GM12878 (cell line): ENCODE measurements around the gene FANK1. TPM values are rescaled to one million over a fixed set of nuclear protein-coding genes. Genes with fewer than 3 reads are reported as not detected.

ENCODE experiments used
- ATAC-seq: fragments of 200-7000 bp; cut with Tn5 transposase; 3 replicates; pipeline ENCODE4 v1.9.1; 2020; ENCODE audit warnings: mild to moderate bottlenecking, moderate library complexity
- BruUV-seq: library from RNA; stranded (reverse); fragments of 400-500 nt; replicated peaks from 2 replicates; lab custom pipeline; 2021; lab: Mats Ljungman, UMichigan
- CTCF ChIA-PET: fragments of 300-600 bp; sonication (Branson Sonifier 250); formaldehyde crosslinking; extraction: SDS; loops from one replicate; lab custom pipeline; 2021; ENCODE audit warnings: inconsistent platforms; lab: Yijun Ruan, JAX
- POLR2A ChIA-PET: fragments of 350-600 bp; formaldehyde crosslinking; extraction: SDS; loops from one replicate; lab custom pipeline; 2021; ENCODE audit warnings: inconsistent platforms; lab: Charles Lee
- RAD21 ChIA-PET: fragments of 300-600 bp; sonication (Branson Sonifier 250); formaldehyde crosslinking; loops from one replicate; lab custom pipeline; 2023; ENCODE audit warnings: antibody characterized with exemption; ENCODE audit not compliant: unreplicated experiment; lab: Charles Lee
- SMC1A ChIA-PET: fragments of 300-600 bp; sonication (Branson Sonifier 250); formaldehyde crosslinking; loops from one replicate; lab custom pipeline; 2023; ENCODE audit not compliant: unreplicated experiment, uncharacterized antibody; lab: Charles Lee
- DNase-seq: peaks from one replicate; pipeline ENCODE4 v3.0.0-alpha.2; 2011; ENCODE audit warnings: low read depth, low spot score
- FAIRE-seq: peaks from 3 replicates; lab custom pipeline; 2011; peaks lifted over from hg19 to GRCh38; lab: Jason Lieb, UNC
- H2AFZ ChIP-seq: 2 replicates; pipeline ENCODE4 v1.6.0; 2011; ENCODE audit warnings: low read depth, low read length, control low read depth; ENCODE audit not compliant: control insufficient read depth
- H3K27ac ChIP-seq: 2 replicates; pipeline ENCODE4 v1.5.1; 2011; ENCODE audit warnings: control low read depth; ENCODE audit not compliant: control insufficient read depth, insufficient read depth
- H3K27me3 ChIP-seq, 2 experiments: replicated peaks in 1 of 2; 2 replicates each; pipeline versions ENCODE4 v1.6.0 to v1.6.1; 2011; ENCODE audit warnings: low read length in 1 of 2; ENCODE audit not compliant: control insufficient read depth in 2 of 2, insufficient read depth in 2 of 2
- H3K36me3 ChIP-seq, 2 experiments: 2 replicates each; pipeline ENCODE4 v1.5.1; 2011; ENCODE audit warnings: low read length in 1 of 2; ENCODE audit not compliant: control insufficient read depth in 2 of 2, insufficient read depth in 2 of 2
- H3K4me1 ChIP-seq: 2 replicates; pipeline ENCODE4 v1.6.1; 2011; ENCODE audit warnings: mild to moderate bottlenecking, low read length, moderate library complexity, mixed read lengths; ENCODE audit not compliant: control insufficient read depth, insufficient read depth
- H3K4me2 ChIP-seq: 2 replicates; pipeline ENCODE4 v1.6.0; 2011; ENCODE audit warnings: control low read depth; ENCODE audit not compliant: control insufficient read depth, insufficient read depth
- H3K4me3 ChIP-seq: fragments of 200-600 bp; sonication (generic); 2 replicates; pipeline ENCODE4 v1.5.1; 2016
- H3K79me2 ChIP-seq: 2 replicates; pipeline ENCODE4 v1.6.0; 2011; ENCODE audit warnings: low read length; ENCODE audit not compliant: control insufficient read depth, insufficient read depth
- H3K9ac ChIP-seq: 2 replicates; pipeline ENCODE4 v1.8.0; 2011; ENCODE audit warnings: low read length, control low read depth, mixed read lengths; ENCODE audit not compliant: control insufficient read depth, insufficient read depth
- H3K9me3 ChIP-seq: replicated peaks from 3 replicates; pipeline ENCODE4 v1.5.1; 2011; ENCODE audit warnings: mild to moderate bottlenecking, low read length; ENCODE audit not compliant: control insufficient read depth, insufficient read depth
- H4K20me1 ChIP-seq: 2 replicates; pipeline ENCODE4 v1.6.0; 2011; ENCODE audit not compliant: control insufficient read depth, insufficient read depth
- BMI1 ChIP-seq: fragments of 450-650 bp; IDR thresholded peaks from 2 replicates; pipeline ENCODE4 v1.6.1; 2016; ENCODE audit warnings: mild to moderate bottlenecking, moderate library complexity, borderline replicate concordance
- CUX1 ChIP-seq: IDR thresholded peaks from 2 replicates; pipeline ENCODE4 v1.6.1; 2012; ENCODE audit warnings: improper control_type of control experiment, low read depth, low read length; ENCODE audit not compliant: insufficient replicate concordance
- EED ChIP-seq: sonication (generic); IDR thresholded peaks from 2 replicates; pipeline ENCODE4 v1.6.1; 2016; ENCODE audit warnings: antibody characterized with exemption, low read depth
- HCFC1 ChIP-seq: fragments of 150-350 bp; IDR thresholded peaks from 2 replicates; pipeline ENCODE4 v1.6.1; 2014; ENCODE audit warnings: low read length
- HDAC2 ChIP-seq: fragments of 200-600 bp; sonication (generic); IDR thresholded peaks from 2 replicates; pipeline ENCODE4 v1.6.1; 2017
- KDM1A ChIP-seq: fragments of 200-600 bp; sonication (generic); IDR thresholded peaks from 2 replicates; pipeline ENCODE4 v1.6.1; 2016; ENCODE audit warnings: borderline replicate concordance
- PAX5 ChIP-seq: IDR thresholded peaks from 2 replicates; pipeline ENCODE4 v1.6.1; 2011; ENCODE audit warnings: low read depth, low read length, borderline replicate concordance
- SMARCA5 ChIP-seq: fragments of 450-650 bp; IDR thresholded peaks from 2 replicates; pipeline ENCODE4 v1.6.1; 2017; ENCODE audit warnings: mild to moderate bottlenecking
- TAF1 ChIP-seq: IDR thresholded peaks from 2 replicates; pipeline ENCODE4 v1.6.1; 2011; ENCODE audit warnings: mild to moderate bottlenecking, low read depth, low read length, borderline replicate concordance
- ZBTB4 ChIP-seq: fragments of 450-650 bp; formaldehyde crosslinking; IDR thresholded peaks from 2 replicates; pipeline ENCODE4 v1.4.0; 2022; ENCODE audit warnings: mild to moderate bottlenecking, moderate library complexity
- WGBS: methylation state at CpG from one replicate; pipeline ENCODE4 v1.1.6; 2016; ENCODE audit warnings: low lambda C conversion rate; ENCODE audit not compliant: insufficient replicate concordance, insufficient coverage; ENCODE audit errors: missing lambda C conversion rate; 5-methylcytosine and 5-hydroxymethylcytosine counted together
- in situ Hi-C: fragments of 300-500 bp; cut with MboI; formaldehyde crosslinking; loops from 9 replicates; pipeline ENCODE4 v1.14.3; 2018; ENCODE audit warnings: mixed read lengths
- intact Hi-C: fragments of 100-400 bp; cut with micrococcal nuclease; formaldehyde crosslinking; loops from one replicate; pipeline ENCODE4 v1.14.2; 2022; ENCODE audit not compliant: unreplicated experiment
- polyA plus RNA-seq, 11 experiments: library from polyadenylated mRNA; depleted of rRNA in 4 of 11; unstranded in 6 of 11; stranded (reverse) in 5 of 11; fragments of >200 nt; fragmentation: Nextera tagmentation in 4 of 11; fragmentation: Illumina TruSeq in 1 of 11; extraction: Ambion mirVana in 4 of 11; extraction: Trizol in 1 of 11; gene quantifications; 1 replicate in 1 of 11; 2 replicates in 10 of 11; pipeline versions ENCODE4 v1.2.1 to v1.2.3, GENCODE V29; 2011 to 2016; ENCODE audit warnings: inconsistent platforms in 2 of 11, missing spikeins in 2 of 11, low read depth in 1 of 11
- total RNA-seq, 4 experiments: library from RNA; depleted of rRNA in 3 of 4; stranded (reverse); fragments of >200 nt in 3 of 4; fragmentation: Illumina TruSeq in 1 of 4; extraction: Trizol in 1 of 4; gene quantifications; 2 replicates each; pipeline versions ENCODE4 v1.2.1 to v1.2.3, GENCODE V29; 2013 to 2021
- TF ChIP-seq, protein P1 (sequence below): IDR thresholded peaks from 2 replicates; pipeline ENCODE4 v1.6.1; 2012; ENCODE audit warnings: low read length, inconsistent platforms
- TF ChIP-seq, protein P2 (sequence below): fragments of 450-650 bp; conservative IDR thresholded peaks from 2 replicates; pipeline ENCODE4 v1.6.1; 2017; ENCODE audit warnings: mild to moderate bottlenecking, moderate library complexity

The FANK1 gene
- total and polyA plus RNA-seq, 10 of the 15 experiments (the other 5 are each of a cell fraction or from before 2014, with no cell fraction given) = 0.07 to 0.16 (median 0.13) TPM; not detected in 6

DNA sequence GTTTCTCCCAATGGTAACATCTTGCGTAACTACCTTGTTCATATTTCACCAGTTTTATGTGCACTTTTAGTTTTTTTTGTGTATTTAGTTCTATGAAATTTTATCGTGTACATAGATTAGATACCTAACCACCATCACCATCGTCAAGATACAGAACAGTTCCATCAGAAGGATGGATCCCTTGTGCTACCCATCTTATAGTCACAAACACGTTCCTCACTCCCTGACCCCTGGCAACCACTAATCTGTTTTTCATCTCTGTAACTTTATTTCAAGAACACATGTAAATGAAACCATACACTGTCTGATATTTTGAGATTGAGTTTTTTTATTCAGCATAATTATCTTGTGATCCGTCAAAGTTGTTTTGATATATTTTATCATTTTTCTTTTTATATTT, 29.9 kb downstream of the FANK1 start:
- no peak overlapping the region for H3K27ac ChIP-seq
- H3K4me1 ChIP-seq = no peaks in the 10 kb centered on the region
- H2AFZ ChIP-seq = no peak overlapping the region
- ChIA-PET POLR2A (no interaction called here), SMC1A (no interaction called here), CTCF (no interaction called here), RAD21 (no interaction called here)
- no peak overlapping the region for H3K9ac ChIP-seq
- no peaks in the 10 kb centered on the region for H3K9me3 ChIP-seq
- no peaks in the 10 kb centered on the region for H3K79me2 ChIP-seq
- no peak overlapping the region for H3K4me2 ChIP-seq
- WGBS = 33% methylated on average over 5 of the region's 5 CpGs
- BruUV-seq = no TSS peak
- in situ Hi-C loops = no loop called here
- H3K4me3 ChIP-seq = no peak overlapping the region
- intact Hi-C loops = no loop called here
- DNase-seq (no peak), FAIRE-seq (no peak), ATAC-seq (no peak)
- no peaks in the 10 kb centered on the region for H3K36me3 ChIP-seq
- no peaks in the 10 kb centered on the region for H4K20me1 ChIP-seq
- H3K27me3 ChIP-seq = no peaks in the 10 kb centered on the region
- no peak for TF ChIP-seq KDM1A
- no peak for TF ChIP-seq HCFC1
- no peak for TF ChIP-seq BMI1
- no peak for TF ChIP-seq SMARCA5
- TF ChIP-seq CUX1 = no peak
- TF ChIP-seq ZBTB4 (CRISPR knock-in tag) = no peak
- TF ChIP-seq, protein P1, sequence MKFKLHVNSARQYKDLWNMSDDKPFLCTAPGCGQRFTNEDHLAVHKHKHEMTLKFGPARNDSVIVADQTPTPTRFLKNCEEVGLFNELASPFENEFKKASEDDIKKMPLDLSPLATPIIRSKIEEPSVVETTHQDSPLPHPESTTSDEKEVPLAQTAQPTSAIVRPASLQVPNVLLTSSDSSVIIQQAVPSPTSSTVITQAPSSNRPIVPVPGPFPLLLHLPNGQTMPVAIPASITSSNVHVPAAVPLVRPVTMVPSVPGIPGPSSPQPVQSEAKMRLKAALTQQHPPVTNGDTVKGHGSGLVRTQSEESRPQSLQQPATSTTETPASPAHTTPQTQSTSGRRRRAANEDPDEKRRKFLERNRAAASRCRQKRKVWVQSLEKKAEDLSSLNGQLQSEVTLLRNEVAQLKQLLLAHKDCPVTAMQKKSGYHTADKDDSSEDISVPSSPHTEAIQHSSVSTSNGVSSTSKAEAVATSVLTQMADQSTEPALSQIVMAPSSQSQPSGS = no peak
- no peak for TF ChIP-seq PAX5
- TF ChIP-seq EED = no peak
- no peak for TF ChIP-seq TAF1
- no peak for TF ChIP-seq HDAC2
- TF ChIP-seq, protein P2, sequence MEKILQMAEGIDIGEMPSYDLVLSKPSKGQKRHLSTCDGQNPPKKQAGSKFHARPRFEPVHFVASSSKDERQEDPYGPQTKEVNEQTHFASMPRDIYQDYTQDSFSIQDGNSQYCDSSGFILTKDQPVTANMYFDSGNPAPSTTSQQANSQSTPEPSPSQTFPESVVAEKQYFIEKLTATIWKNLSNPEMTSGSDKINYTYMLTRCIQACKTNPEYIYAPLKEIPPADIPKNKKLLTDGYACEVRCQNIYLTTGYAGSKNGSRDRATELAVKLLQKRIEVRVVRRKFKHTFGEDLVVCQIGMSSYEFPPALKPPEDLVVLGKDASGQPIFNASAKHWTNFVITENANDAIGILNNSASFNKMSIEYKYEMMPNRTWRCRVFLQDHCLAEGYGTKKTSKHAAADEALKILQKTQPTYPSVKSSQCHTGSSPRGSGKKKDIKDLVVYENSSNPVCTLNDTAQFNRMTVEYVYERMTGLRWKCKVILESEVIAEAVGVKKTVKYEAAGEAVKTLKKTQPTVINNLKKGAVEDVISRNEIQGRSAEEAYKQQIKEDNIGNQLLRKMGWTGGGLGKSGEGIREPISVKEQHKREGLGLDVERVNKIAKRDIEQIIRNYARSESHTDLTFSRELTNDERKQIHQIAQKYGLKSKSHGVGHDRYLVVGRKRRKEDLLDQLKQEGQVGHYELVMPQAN = no peak
